ENCODE data around the gene TMEM192.
"Not testable (repeated sequence)": the region's sequence is repeated elsewhere in the genome, so short reads cannot be mapped to it uniquely, and the experiment has no call there.

TMEM192 gene

DNA sequence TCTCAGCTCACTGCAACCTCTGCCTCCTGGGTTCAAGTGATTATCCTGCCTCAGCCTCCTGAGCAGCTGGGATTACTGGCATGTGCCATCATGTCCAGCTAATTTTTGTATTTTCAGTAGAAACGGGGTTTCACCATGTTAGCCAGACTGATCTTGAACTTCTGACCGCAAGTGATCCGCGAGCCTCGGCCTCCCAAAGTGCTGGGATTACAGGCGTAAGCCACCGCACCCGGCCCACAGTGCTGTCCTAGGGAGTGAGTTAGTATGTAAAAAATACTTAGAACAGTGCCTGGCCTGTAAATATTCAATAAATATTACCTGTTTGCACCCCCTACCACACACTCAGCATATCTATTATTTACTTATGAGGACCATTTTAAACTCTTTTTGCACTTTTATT, 20.5 kb downstream of the TMEM192 start:
- not testable (repeated sequence) for DNase-seq

DNA sequence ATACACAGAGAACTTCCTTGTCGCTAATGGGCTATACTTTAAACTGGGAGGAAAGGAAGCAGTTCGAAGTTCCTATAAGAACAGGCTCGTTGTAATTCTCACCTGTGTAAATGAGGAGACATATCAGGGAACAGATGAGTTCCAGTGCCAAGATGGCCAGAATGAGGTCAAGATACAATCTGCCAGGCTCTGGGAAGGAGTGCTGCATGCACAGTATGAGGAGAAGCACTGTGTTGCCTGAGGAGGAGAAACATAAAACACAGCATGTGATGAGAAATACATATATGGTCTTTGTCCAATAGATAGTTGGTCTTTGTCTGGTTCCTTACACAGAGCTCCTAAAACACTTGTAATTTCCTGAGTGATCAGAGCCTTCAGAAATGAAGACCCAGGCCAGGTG, 24.3 kb downstream of the TMEM192 start:
- no peak for DNase-seq

DNA sequence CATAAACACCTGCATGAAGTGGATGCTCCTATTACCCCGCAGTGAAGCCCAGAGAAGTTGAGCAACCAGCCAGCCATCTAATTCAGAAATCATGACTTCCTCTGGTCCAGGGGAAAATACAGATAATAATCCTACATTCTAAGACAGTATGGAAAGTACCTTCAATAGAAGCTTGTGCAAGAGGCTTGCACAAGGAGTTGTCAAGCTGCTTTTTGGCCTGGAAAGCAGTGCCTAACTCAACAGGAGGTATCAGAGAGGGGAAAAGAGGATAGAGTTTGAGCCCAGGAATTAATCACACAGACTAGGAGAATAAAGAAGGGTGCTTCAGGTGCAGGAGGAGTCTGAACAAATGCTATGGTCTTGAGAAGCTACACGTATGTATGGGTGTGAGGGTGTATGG, 26.7 kb downstream of the TMEM192 start:
- DNase-seq = no peak

DNA sequence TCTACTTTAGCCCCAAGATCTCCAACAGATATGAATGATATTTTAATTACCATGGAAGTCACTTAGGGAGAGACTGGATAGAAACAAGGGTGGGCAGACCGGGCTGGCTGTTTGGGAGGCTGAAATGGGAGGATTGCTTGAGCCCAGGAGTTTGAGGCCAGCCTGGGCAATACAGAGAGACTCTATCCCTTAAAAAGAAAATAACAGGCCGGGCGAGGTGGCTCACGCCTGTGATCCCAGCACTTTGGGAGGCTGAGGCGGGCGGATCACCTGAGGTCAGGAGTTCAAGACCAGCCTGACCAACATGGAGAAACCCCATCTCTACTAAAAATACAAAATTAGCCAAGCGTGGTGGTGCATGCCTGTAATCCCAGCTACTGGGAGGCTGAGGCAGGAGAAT, 27.9 kb downstream of the TMEM192 start:
- DNase-seq = not testable (repeated sequence)

DNA sequence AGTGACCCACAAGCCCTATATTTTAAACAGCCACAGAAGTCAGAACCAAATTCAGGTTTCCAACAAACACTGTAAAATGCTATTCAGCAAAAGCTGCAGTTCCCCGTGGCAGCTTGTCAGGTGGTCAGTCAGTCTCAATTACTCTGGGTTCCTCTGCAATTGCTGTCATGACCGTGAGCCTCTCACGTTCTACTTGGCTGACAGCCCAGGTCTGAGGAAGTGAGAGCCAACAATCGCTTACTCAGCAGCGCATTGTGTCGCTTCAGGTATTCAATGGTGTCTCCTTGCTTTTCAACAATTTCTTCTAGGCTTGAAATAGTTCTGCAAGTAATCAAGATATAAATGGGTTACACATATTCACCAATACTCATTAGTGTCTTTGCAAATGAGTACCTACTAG, 33.2 kb downstream of the TMEM192 start:
- peak; percentile 35 for DNase-seq

DNA sequence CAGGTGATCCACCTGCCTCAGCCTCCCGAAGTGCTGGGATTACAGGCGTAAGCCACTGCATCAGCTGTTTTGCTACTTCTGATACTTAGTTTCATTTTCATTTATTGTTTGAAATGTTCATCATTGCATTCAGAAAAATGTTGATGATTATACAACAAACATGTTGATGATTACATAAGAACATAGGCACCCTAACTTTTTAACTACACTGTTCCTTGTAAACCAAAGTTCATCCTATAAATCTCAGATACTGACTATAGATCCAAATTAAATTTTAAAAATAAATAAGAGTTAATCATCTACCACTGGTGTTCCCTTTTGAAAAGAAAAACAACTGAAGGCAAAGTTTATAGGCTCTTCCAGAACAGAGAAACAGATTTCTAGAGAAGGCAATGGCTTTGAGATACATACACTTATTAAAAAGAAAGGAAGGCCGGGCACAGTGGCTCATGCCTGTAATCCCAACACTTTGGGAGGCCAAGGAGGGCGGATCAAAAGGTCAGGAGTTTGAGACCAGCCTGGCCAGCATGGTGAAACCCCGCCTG, 35.6 kb downstream of the TMEM192 start:
- no peak for DNase-seq

DNA sequence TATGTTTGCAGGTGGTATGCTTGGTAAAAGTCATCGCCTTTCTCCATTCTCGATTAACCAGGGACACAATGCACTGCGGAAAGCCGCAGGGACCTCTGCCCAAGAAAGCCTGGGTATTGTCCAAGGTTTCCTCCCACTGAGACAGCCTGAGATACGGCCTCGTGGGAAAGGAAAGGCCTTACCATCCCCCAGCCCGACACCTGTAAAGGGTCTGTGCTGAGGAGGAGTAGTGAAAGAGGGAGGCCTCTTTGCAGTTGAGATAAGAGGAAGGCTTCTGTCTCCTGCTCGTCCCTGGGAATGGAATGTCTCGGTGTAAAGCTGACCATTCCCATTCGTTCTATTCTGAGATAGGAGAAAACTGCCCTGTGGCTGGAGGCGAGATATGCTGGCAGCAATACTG, 39.3 kb downstream of the TMEM192 start:
- DNase-seq = not testable (repeated sequence)

DNA sequence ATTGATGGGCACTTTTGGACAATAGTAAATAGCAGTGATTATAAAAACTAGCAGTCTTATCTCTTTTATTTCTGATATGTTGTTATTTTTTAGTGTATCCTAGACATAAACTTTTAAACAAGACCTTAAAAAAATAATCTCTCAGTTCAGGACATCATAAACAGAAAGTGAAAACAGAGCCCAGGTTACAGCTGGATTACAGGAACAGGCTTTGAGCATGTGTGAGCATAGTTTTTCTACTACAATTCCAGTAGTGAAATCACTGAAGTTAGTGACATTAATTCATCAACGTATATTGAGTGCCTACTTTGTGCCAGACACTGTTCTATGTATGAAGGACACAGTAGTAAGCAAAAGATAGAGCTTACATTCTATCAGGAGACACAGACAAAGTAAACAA, 42.1 kb downstream of the TMEM192 start:
- no peak for DNase-seq

DNA sequence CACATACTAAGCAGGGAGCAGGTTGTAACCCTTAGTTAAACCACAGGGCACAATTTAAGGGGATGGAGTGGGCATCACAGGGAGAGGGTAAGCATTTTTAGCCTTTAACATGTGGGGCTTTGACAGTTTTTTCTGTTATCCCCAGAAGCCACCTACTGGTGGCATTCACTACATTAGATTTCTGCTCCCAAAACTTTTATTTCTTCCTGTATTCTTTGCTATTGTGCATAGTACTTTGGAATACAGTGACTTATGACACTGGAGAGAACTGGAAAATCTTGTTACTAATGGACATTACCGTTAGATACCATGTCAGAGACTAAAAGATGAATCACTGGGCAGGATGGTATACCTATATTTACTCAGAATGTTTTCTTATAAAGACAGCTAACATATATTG, 51.7 kb downstream of the TMEM192 start:
- DNase-seq = no peak

DNA sequence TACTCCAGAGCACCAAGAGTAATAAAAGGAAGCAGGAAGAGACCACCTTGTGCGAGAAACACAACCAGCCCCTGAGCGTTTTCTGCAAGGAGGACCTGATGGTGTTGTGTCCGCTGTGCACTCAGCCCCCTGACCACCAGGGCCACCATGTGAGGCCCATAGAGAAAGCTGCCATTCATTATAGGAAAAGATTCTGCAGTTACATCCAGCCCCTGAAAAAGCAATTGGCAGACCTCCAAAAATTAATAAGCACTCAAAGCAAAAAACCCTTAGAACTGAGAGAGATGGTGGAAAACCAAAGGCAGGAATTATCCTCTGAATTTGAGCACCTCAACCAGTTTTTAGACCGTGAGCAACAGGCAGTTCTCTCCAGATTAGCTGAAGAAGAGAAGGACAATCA, 53.3 kb downstream of the TMEM192 start:
- DNase-seq = no peak

DNA sequence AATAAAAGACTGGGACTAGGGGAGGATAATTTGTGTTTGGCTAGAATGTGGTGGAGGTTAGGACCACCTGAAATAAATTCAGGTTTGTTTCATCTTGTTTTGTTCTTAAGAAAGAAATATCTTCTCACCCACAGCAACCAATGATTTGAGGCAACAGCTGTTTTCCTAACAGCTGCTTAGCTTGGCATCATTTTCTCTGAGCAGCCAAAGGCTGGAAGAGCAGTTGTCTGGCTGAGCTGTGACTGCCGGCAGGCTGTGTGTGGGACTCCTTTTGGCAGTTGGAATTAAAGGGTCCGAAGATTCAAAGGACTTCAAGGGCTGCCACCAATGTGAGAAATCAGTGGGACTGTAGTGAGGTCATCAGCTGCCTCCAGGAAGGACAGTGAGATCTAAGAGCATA, 54.0 kb downstream of the TMEM192 start:
- no peak for DNase-seq

DNA sequence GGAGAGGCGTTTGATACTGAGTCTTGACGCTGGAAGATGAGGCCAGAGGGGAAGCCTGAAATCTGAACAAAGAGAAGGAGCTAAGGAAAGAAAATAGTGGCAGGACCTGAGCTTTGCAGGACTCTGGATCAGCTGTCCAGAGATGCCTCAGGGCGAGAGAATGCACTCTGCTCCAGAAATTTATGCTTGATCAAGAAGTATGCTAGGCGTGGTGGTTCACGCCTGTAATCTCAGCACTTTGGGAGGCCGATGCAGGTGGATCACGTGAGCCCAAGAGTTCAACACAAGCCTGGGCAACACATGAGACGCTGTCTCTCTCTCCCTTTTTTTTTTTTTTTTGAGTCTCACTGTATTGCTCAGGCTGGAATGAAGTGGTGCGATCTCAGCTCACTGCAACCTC, 57.1 kb downstream of the TMEM192 start:
- no peak for DNase-seq

DNA sequence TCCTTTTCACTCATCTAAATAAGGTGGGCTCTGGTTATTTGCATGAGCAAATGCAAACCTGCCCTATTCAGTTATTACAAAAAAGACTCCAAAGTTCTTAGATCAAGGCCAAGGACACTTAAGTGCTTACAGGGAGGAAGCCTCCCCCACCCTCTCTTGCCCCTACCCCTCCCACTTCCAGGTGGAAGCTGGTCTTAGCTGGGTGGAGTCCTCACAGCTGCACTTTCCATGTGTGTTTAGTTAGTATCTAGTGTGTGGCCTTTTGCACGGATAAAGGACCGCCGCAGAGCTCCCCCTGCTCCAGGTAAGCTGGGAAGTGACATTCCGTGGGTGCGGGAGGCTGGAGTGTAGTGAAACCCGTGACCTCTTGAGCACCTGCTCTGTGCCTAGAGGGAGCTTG, 59.0 kb downstream of the TMEM192 start, which contains the start of gene TRIM75:
Gene TRIM75, plus strand, starts transcription at position 222 of the 400 bp plus-strand sequence. CDS start 5,282 bp downstream, outside the sequence.
- no peak for DNase-seq

DNA sequence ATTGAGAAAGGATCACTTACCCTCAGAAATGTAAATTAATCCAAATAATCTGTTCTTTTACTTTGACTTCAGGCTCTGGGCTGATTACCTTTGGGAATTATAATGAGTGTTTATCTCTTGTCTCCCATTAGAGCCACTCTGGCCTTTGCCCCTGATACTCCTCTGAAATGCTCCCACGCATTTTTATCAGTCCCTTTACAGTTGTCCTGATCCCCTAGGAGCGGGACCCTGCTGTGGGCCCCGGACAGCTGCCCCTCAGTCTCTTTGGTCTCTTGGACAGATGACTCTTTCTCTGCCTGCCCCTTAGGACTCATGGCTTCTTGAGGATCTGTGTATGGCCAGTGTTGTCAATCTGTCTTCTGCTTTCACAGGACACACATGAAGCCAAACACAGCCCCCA, 60.0 kb downstream of the TMEM192 start:
- no peak for DNase-seq

DNA sequence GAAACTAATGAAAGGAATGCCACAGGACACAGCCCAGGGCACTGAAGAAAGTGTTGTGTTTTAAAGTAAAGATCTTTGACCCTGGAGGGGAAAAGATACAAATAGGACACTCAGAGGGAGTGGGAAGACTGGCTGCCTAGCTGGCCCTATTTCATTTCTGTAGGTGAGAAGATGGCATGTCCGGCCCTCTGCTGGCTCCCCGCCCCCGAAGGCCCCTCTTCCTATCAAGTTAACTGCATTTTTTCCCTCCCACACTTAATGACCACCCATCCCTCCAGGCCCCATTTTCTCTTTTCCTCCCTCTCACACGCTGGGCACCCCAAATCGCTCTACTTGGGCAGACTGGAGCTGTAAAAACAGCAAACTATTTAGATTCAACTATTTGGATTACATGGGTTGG, 64.5 kb downstream of the TMEM192 start:
- no peak for DNase-seq

DNA sequence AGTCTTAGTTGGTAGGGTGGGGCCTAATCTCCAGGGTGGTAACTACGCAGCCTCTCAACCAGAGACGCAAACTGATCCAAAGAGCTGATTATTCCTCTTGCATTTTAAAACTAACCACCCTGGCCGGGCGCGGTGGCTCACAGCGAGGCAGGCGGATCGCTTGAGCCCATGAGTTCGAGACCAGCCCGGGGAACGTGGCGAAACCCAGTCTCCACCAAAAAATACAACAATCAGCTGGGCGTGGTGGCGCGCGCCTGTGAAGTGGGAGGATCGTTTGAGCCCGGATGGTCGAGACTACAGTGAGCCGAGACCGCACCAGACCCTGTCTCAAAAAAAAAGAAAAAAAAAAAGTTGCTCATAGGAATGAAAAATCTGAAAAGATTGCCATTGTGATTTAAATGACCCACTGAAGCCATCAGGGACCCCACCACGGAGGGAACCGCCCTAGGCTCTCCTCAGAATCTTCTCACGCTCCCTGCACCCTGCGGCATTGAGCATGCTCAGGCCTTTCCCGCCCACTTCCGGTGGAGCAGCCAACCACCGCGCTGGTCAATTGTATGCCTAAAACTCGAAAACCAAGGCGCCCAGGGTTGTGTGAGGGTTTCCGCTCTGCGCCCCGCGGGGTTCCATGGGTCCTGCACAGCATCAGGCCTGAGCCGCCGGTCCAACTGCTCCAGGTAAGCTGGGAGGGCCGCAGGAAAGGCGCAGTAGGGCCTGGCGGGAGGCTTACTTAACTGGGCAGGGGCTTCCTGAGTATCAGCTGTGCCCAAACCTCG, 81.0 kb downstream of the TMEM192 start, which contains the start of gene TRIM60:
Gene TRIM60, plus strand, starts transcription at position 564 of the 776 bp plus-strand sequence. CDS start 8,074 bp downstream, outside the sequence.
- DNase-seq = no peak

DNA sequence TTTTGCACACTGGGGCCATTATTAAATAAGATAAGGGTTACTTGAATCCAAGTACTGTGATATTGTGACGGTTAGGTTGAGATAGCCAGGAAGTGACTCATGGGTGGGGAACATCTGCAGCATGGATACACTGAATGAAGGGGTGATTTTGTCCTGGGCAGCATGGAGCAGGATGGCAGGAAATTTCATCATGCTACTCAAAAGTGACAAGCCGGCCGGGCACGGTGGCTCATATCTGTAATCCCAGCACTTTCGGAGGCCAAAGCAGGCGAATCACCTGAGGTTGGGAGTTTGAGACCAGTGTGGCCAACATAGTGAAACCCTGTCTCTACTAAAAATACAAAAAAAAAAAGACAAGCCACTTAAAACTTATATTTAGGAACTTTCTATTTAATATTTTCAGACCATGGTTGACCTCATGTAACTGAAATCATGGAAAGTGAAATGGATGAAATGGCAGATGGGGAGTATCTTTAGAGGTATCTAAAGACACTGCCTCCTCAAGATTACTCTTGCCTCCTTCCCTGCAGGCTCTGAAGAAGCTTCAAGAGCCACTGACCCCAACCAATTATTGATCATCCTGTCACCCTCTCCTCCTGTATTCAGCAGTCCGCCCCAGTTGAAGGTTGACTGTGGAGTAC, 84.8 kb downstream of the TMEM192 start:
- DNase-seq = no peak

DNA sequence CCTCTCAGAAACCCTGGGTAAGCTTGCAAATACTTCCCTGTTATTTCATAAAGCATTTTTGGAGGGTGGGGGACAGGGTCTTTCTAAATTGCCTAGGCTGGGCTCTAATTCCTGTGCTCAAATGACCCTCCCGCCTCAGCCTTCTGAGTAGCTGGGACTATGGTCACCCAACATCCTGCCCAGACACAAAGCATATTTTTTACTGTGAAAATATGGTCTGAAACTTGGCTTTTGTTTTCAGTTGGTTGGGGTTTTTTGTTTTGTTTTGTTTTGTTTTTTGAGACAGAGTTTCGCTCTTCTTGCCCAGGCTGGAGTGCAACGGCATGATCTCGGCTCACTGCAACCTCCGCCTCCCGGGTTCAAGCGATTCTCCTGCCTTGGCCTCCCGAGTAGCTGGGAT, 86.9 kb downstream of the TMEM192 start:
- not testable (repeated sequence) for DNase-seq
